Measurements from ENCODE around the gene DHRS7B.
"Not testable (repeated sequence)": the region's sequence is repeated elsewhere in the genome, so short reads cannot be mapped to it uniquely, and the experiment has no call there.

Gene DHRS7B

GRCh38 chr17:21210411-21211076, 83.8 kb downstream of the DHRS7B start:
- no peak for DNase-seq (ENCODE audit: low read depth)

DNA sequence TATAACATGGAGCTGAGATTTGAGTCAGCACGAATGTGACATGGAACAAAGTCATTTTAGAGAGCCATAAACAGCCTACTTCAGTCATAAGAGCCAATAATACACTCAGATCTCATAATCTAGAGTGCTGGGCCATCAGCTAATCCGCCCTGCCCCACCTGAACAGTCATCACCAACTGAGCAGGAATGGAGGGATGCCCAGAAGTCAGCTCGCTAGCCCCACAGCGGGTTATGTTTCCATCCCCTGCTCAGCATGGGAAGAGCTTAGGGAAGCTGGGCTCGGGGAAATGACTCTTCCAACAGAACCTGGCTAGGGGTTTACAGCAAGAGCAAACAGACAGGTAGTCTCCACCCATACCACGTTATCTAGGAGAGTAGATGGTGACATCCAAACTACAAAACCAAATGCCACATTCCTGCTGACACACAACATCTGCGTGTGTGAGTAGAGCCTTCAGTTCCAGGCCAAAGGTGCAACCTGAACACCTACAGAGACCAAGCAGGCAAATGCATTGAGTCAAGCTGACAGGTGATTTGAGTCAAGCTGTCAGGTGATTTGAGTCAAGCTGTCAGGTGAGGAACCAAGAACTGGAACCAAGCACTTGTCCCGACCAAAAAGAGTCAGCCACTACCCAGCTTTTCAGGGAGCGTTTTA, 85.2 kb downstream of the DHRS7B start:
- no peak for DNase-seq (ENCODE audit: low read depth)

- no peak for DNase-seq (ENCODE audit: low read depth)
Measured at GRCh38 chr17:21212826-21213637, 86.3 kb downstream of the DHRS7B start.

GRCh38 chr17:21213638-21214014, 86.9 kb downstream of the DHRS7B start:
- DNase-seq (ENCODE audit: low read depth): no peak

GRCh38 chr17:21214015-21214776, 87.4 kb downstream of the DHRS7B start, which contains the start of gene TMEM11:
TMEM11 (minus strand) TSS chr17:21214161; CDS start chr17:21214152, 9 bp downstream.
- DNase-seq (ENCODE audit: low read depth): peak; percentile 93

DNA sequence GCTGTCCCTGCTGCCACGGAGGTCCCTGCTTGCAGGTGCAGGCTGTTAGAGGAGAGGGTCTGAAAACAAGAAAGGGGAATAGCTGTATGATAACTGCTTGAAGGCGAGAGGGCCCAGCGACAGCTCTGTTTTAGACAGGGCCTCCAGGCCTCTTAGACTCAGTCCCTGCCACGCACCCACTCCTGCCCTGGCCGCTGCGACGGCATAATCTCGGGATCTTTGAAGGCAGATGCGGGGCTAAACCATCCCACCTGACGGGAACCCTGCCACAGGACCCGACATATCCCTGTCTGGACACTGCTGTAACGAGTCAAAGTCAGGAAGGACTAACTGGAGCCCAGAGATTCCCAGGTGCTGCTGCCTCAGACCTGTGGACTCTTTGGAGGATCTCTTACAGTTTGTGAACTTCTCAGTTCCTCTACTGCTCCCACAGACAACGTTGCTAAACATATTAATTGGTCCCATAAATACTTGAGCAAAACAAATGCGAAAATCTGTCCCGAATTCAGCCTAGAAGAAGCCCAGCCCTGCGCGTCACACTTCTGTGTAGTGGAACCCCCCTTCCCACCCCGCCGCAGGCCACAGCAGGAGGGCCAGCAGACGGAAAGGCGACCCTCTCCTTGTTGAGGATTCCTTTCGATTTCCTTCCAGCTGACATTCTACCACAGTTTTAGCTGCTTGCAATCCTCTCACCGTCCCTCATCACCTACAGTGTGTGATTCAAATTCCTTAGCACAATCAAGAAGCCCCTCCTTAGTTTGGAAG, 88.2 kb downstream of the DHRS7B start:
- no peak for DNase-seq (ENCODE audit: low read depth)

GRCh38 chr17:21215935-21216334, 89.2 kb downstream of the DHRS7B start:
- DNase-seq (ENCODE audit: low read depth): no peak

DNA sequence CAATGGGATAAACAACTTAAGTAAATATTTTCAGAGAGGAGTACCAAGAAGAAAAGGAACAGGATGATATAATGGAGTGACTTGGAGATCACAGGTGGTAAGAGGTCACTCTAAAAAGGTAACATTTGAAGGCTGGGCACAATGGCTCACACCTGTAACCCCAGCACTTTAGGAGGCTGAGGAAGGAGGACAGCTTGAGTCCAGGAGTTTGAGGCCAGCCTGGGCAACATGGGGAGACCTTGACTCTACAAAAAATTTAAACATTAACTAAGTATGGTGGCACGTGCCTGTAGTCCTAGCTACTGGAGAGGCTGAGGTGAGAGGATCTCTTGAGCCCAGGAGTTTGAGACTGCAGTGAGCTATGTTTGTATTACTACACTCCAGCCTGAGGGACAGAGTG, 90.6 kb downstream of the DHRS7B start:
- DNase-seq (ENCODE audit: low read depth): no peak

DNA sequence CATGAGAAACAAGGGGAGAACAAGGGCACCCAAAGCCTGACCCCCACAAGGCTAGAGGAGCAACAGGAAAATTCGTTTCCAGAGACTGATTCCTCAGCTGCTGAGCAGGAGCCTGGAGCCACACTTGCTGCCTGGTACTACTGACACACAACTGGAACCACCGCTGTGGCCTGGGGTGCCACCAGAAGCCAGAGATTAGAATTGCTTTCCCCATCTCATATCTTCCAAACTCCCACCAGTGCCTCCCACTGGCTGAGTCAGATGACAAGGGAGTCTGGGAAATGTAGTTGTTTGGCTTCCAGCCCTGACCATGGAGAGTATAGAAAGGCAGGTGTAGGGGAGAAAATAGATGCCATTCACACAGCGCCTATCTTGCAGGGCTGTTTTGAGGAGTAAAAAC, 91.3 kb downstream of the DHRS7B start:
- peak; percentile 19 for DNase-seq (ENCODE audit: low read depth)

DNA sequence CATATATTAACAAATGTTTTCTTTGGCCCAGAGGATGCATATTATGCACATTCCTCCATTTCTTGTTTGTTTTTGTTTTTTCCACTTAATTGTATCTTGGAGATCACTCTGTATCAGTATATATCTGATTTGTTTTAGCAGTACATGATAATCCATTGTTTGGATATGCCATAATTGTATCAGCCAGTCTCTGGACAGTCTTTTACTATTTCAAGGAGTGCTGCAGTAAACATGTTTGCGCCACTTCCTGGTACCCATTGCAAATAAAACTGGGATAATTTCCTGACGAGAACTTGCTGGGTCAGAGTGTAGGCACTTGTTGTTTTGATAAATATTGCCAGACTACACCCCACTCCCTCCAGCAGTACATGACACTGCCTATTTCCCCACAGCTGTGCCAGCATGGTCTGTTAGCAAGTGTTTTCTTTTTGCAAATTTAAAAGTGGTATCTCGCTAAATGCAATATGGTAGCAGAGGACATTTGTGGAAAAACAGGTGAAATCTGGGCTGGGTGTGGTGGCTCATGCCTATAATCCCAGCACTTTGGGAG, 92.1 kb downstream of the DHRS7B start:
- DNase-seq (ENCODE audit: low read depth): no peak

DNA sequence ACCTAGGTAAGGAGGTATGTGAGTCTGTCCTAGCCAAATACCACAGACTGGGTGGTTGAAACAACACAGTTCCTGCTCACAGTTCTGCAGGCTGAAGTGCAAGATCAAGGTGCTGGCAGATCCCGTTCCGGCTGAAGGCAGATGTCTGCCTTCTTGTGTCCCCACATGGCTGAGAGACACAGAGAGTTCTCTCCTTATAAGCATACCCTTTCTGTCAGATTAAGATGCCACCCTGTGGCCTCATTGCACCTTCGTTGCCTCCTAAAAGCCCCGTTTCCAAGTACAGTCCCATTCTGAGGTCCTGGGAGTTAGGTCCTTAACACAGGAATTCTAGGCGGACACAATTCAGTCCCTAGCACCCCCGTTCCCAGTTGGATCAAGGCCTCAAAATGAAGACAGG, 96.3 kb downstream of the DHRS7B start:
- no peak for DNase-seq (ENCODE audit: low read depth)

DNA sequence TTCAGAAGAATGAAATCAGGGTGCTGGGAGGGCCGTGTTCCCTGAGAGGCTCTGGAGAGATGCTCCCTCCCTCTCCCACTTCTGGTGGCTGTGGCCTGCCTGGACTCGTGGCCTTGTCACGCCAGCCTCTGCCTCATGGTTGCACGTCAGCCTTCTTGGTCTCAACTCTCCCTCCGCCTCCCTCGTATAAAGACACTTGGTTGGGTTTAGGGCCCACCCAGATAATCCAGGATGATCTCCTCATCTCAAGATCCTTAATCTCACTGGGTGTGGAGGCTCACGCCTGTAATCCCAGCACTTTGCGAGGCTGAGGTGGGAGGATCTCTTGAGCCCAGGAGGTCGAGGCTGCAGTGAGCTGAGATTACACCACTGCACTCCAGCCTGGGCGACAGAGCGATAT, 100.5 kb downstream of the DHRS7B start:
- DNase-seq (ENCODE audit: low read depth): not testable (repeated sequence)

GRCh38 chr17:21228111-21228510, 101.3 kb downstream of the DHRS7B start:
- no peak for DNase-seq (ENCODE audit: low read depth)

GRCh38 chr17:21228845-21229244, 102.1 kb downstream of the DHRS7B start:
- no peak for DNase-seq (ENCODE audit: low read depth)

DNA sequence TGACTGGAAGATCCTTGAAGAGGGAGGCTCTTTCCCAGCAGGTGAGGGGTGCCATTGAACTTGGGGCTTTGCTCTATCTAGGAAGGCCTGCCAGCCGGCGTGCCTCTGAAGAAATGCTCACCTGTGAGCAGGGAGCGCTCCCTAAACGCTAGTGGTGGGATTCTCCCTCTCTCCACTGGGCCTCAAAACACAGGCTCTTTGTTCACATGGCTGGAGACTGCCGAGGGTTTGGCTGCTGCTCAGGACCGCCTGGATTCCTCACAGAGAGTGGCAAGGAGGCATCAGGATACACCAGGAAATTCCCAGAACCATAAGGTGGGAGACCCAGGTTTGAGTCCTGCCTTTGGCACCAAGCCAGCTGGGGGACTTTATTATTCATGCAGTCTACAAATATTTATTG, 104.8 kb downstream of the DHRS7B start:
- no peak for DNase-seq (ENCODE audit: low read depth)

- no peak for DNase-seq (ENCODE audit: low read depth)
Measured at GRCh38 chr17:21232033-21232749, 105.4 kb downstream of the DHRS7B start.

DNA sequence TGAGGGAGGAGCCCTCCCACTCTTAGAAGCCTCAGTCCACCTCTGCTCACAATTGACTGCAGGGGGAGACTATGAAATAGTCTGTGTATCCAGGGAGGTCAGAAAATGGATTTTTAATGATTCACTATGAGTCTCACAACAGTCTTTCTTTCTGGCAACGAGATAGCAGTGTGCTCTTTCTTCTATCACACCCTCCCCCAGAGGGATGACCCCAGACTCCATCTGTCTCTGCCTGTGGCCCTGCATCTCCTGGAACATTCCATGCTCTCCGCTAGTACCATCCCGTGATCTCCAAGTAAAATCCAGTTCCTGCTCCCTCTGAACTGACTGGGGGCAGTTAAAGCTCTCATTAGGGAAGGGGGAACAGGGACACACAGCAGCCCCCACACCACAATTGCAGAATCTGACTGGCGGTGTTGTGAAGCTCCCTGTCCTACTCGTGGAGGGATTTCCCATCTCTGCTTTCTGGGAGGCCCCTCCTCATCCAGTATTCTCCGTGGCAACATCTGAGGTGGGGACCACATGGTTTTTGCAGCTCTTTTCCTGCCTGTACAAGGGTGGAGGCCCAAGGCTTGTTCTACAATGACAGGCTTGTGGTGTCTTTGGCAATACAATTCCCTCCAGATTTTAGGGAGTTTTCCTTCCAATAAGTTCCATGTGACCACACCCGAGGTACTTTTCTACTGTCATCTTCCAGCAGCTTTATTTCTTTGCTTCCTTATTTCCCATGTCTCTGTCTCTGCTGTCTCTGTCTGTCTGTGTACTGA, 107.0 kb downstream of the DHRS7B start:
- no peak for DNase-seq (ENCODE audit: low read depth)

GRCh38 chr17:21235921-21236320, 109.2 kb downstream of the DHRS7B start:
- DNase-seq (ENCODE audit: low read depth): no peak

GRCh38 chr17:21239680-21240368, 113.1 kb downstream of the DHRS7B start:
- no peak for DNase-seq (ENCODE audit: low read depth)
